ENCODE results near the gene SLC2A9.

SLC2A9 gene

GRCh38 chr4:9927341-9928007 is 93.8 kb downstream of the SLC2A9 start:
- TF ChIP-seq TEAD4 (IDR thresholded peaks at IDR 0.05) (no peak), EP300 (IDR thresholded peaks at IDR 0.05; ENCODE audit: borderline replicate concordance) (no peak), TAF1 (IDR thresholded peaks at IDR 0.05; ENCODE audit: low read depth) (no peak), ZBTB7A (IDR thresholded peaks at IDR 0.05; ENCODE audit: low read depth) (no peak), RAD21 (IDR thresholded peaks at IDR 0.05; ENCODE audit: low read depth) (no peak), REST (IDR thresholded peaks at IDR 0.05; ENCODE audit: low read depth) (no peak), USF1 (IDR thresholded peaks at IDR 0.05) (no peak), YY1 (IDR thresholded peaks at IDR 0.05; ENCODE audit: low read depth) (no peak), CEBPB (IDR thresholded peaks at IDR 0.05) (no peak), FOXM1 (IDR thresholded peaks at IDR 0.05; ENCODE audit: borderline replicate concordance, low read depth) (no peak), TCF12 (IDR thresholded peaks at IDR 0.05; ENCODE audit: low read depth) (no peak), MAX (IDR thresholded peaks at IDR 0.05) (no peak), NFIC (IDR thresholded peaks at IDR 0.05) (no peak), CREB1 (IDR thresholded peaks at IDR 0.05; ENCODE audit: low read depth) (no peak), EGR1 (IDR thresholded peaks at IDR 0.05) (no peak)

- no peak for TF ChIP-seq RAD21 (IDR thresholded peaks at IDR 0.05; ENCODE audit: low read depth)
- no peak for TF ChIP-seq FOXM1 (IDR thresholded peaks at IDR 0.05; ENCODE audit: borderline replicate concordance, low read depth)
- TF ChIP-seq CEBPB (IDR thresholded peaks at IDR 0.05): no peak
- TF ChIP-seq EGR1 (IDR thresholded peaks at IDR 0.05): no peak
- no peak for TF ChIP-seq TEAD4 (IDR thresholded peaks at IDR 0.05)
- no peak for TF ChIP-seq EP300 (IDR thresholded peaks at IDR 0.05; ENCODE audit: borderline replicate concordance)
- no peak for TF ChIP-seq MAX (IDR thresholded peaks at IDR 0.05)
- no peak for TF ChIP-seq TCF12 (IDR thresholded peaks at IDR 0.05; ENCODE audit: low read depth)
- TF ChIP-seq CREB1 (IDR thresholded peaks at IDR 0.05; ENCODE audit: low read depth): no peak
- TF ChIP-seq YY1 (IDR thresholded peaks at IDR 0.05; ENCODE audit: low read depth): no peak
- no peak for TF ChIP-seq NFIC (IDR thresholded peaks at IDR 0.05)
- TF ChIP-seq USF1 (IDR thresholded peaks at IDR 0.05): no peak
- no peak for TF ChIP-seq TAF1 (IDR thresholded peaks at IDR 0.05; ENCODE audit: low read depth)
- no peak for TF ChIP-seq REST (IDR thresholded peaks at IDR 0.05; ENCODE audit: low read depth)
These were observed 94.7 kb downstream of the SLC2A9 start for GRCh38 chr4:9926586-9926985.

- TF ChIP-seq CREB1 (IDR thresholded peaks at IDR 0.05; ENCODE audit: low read depth) (no peak), FOXM1 (IDR thresholded peaks at IDR 0.05; ENCODE audit: borderline replicate concordance, low read depth) (no peak), TEAD4 (IDR thresholded peaks at IDR 0.05) (no peak), USF1 (IDR thresholded peaks at IDR 0.05) (no peak), TCF12 (IDR thresholded peaks at IDR 0.05; ENCODE audit: low read depth) (no peak), REST (IDR thresholded peaks at IDR 0.05; ENCODE audit: low read depth) (no peak), MAX (IDR thresholded peaks at IDR 0.05) (no peak), NFIC (IDR thresholded peaks at IDR 0.05) (no peak), ZBTB7A (IDR thresholded peaks at IDR 0.05; ENCODE audit: low read depth) (no peak), TAF1 (IDR thresholded peaks at IDR 0.05; ENCODE audit: low read depth) (no peak), EGR1 (IDR thresholded peaks at IDR 0.05) (no peak), YY1 (IDR thresholded peaks at IDR 0.05; ENCODE audit: low read depth) (no peak), EP300 (IDR thresholded peaks at IDR 0.05; ENCODE audit: borderline replicate concordance) (no peak), RAD21 (IDR thresholded peaks at IDR 0.05; ENCODE audit: low read depth) (no peak), CEBPB (IDR thresholded peaks at IDR 0.05) (no peak)
These were observed 95.4 kb downstream of the SLC2A9 start for GRCh38 chr4:9925750-9926439.
